Mesangial cell (primary cell): Measurements from ENCODE around the gene PCDHGA5. TPM values are rescaled to one million over a fixed set of nuclear protein-coding genes. Genes with fewer than 3 reads are reported as not detected.

Source experiments
- total RNA-seq: library from RNA; depleted of rRNA; stranded (reverse); fragments of >200 nt; gene quantifications from 2 replicates; pipeline ENCODE4 v1.2.3, GENCODE V29; 2015

PCDHGA5 gene
- 0.33 and 1.5 TPM in 2 replicates for total RNA-seq

GRCh38 chr5:141363952-141364660 lies at the start of gene PCDHGA5:
TSS of gene PCDHGA5 (plus strand) at chr5:141364162. CDS start at chr5:141364331, 169 bp downstream.

GRCh38 chr5:141320225-141321169 lies 43.5 kb upstream of the PCDHGA5 start, which contains the start of gene TAF7:
TSS of gene TAF7 (minus strand) at chr5:141320784. CDS start at chr5:141320044, 740 bp downstream.

GRCh38 chr5:141330299-141331080 lies 33.5 kb upstream of the PCDHGA5 start, which contains the start of gene PCDHGA1:
TSS of gene PCDHGA1 (plus strand) at chr5:141330514.

GRCh38 chr5:141338538-141339306 lies 25.2 kb upstream of the PCDHGA5 start, which contains the start of gene PCDHGA2:
TSS of gene PCDHGA2 (plus strand) at chr5:141338760.

GRCh38 chr5:141343242-141343952 lies 20.6 kb upstream of the PCDHGA5 start, which contains the start of gene PCDHGA3:
TSS of gene PCDHGA3 (plus strand) at chr5:141343829. CDS start at chr5:141344034, 205 bp downstream.

GRCh38 chr5:141349917-141350619 lies 13.9 kb upstream of the PCDHGA5 start, which contains the start of gene PCDHGB1:
TSS of gene PCDHGB1 (plus strand) at chr5:141350099. CDS start at chr5:141350261, 162 bp downstream.

GRCh38 chr5:141354900-141355469 lies 9.0 kb upstream of the PCDHGA5 start, which contains the start of gene PCDHGA4:
TSS of gene PCDHGA4 (plus strand) at chr5:141355021. CDS start at chr5:141355108, 87 bp downstream.

GRCh38 chr5:141359790-141360426 lies 4.1 kb upstream of the PCDHGA5 start, which contains the start of gene PCDHGB2:
TSS of gene PCDHGB2 (plus strand) at chr5:141359994. CDS start at chr5:141360136, 142 bp downstream.

GRCh38 chr5:141369994-141370848 lies 6.3 kb downstream of the PCDHGA5 start, which contains the start of gene PCDHGB3:
TSS of gene PCDHGB3 (plus strand) at chr5:141370242. CDS start at chr5:141370395, 153 bp downstream.

GRCh38 chr5:141373673-141374317 lies 9.8 kb downstream of the PCDHGA5 start, which contains the start of gene PCDHGA6:
TSS of gene PCDHGA6 (plus strand) at chr5:141373891. CDS start at chr5:141374084, 193 bp downstream.

GRCh38 chr5:141382469-141383294 lies 18.7 kb downstream of the PCDHGA5 start, which contains the start of gene PCDHGA7:
TSS of gene PCDHGA7 (plus strand) at chr5:141382742. CDS start at chr5:141382900, 158 bp downstream.

GRCh38 chr5:141387557-141388311 lies 23.8 kb downstream of the PCDHGA5 start, which contains the start of gene PCDHGB4:
TSS of gene PCDHGB4 (plus strand) at chr5:141387698. CDS start at chr5:141387885, 187 bp downstream.

GRCh38 chr5:141392429-141393198 lies 28.7 kb downstream of the PCDHGA5 start, which contains the start of gene PCDHGA8:
TSS of gene PCDHGA8 (plus strand) at chr5:141392633. CDS start at chr5:141392814, 181 bp downstream.

